IMR-90 (cell line): ENCODE results near the gene TXNDC5. TPM values are rescaled to one million over a fixed set of nuclear protein-coding genes. Genes with fewer than 3 reads are reported as not detected.

Experiments used
- ATAC-seq: fragments of 200-7000 bp; cut with Tn5 transposase; 2 replicates; pipeline ENCODE4 v1.9.1; 2020; ENCODE audit warnings: low read depth, mild to moderate bottlenecking, moderate library complexity
- BruUV-seq: library from RNA; stranded (reverse); fragments of 400-500 nt; replicated peaks from 2 replicates; lab custom pipeline; 2021; lab: Mats Ljungman, UMichigan
- CTCF ChIA-PET: fragments of 300-600 bp; formaldehyde crosslinking; extraction: SDS; loops from one replicate; lab custom pipeline; 2021; ENCODE audit warnings: antibody characterized with exemption; lab: Yijun Ruan, JAX
- POLR2A ChIA-PET: fragments of 300-600 bp; sonication (Branson Sonifier 250); formaldehyde crosslinking; loops from one replicate; lab custom pipeline; 2022; ENCODE audit warnings: antibody characterized with exemption; ENCODE audit not compliant: unreplicated experiment; lab: Charles Lee
- DNase-seq: peaks from one replicate; pipeline ENCODE4 v3.0.0; 2013
- H2AFZ ChIP-seq: replicated peaks from 2 replicates; pipeline ENCODE3; 2013; ENCODE audit warnings: low read length, mild to moderate bottlenecking; ENCODE audit not compliant: poor library complexity
- H2AK5ac ChIP-seq: 2 replicates; pipeline ENCODE4 v1.6.1; 2013; ENCODE audit warnings: low read depth, low read length, inconsistent platforms
- H2AK9ac ChIP-seq: replicated peaks from 2 replicates; pipeline ENCODE3; 2013; ENCODE audit warnings: mild to moderate bottlenecking, low read depth, low read length, moderate library complexity; ENCODE audit not compliant: poor library complexity
- H2BK120ac ChIP-seq: 2 replicates; pipeline ENCODE4 v1.6.1; 2013; ENCODE audit warnings: low read depth, low read length, inconsistent platforms
- H2BK15ac ChIP-seq: 3 replicates; pipeline ENCODE4 v1.6.1; 2013; ENCODE audit warnings: low read depth, low read length, inconsistent platforms
- H2BK20ac ChIP-seq: 2 replicates; pipeline ENCODE4 v1.6.1; 2013; ENCODE audit warnings: low read depth, mild to moderate bottlenecking, inconsistent platforms, low read length, moderate library complexity
- H2BK5ac ChIP-seq: 2 replicates; pipeline ENCODE4 v1.6.1; 2013; ENCODE audit warnings: mild to moderate bottlenecking, low read depth, low read length, inconsistent platforms; ENCODE audit not compliant: poor library complexity, severe bottlenecking
- H3K14ac ChIP-seq: replicated peaks from 2 replicates; pipeline ENCODE4 v1.6.1; 2013; ENCODE audit warnings: low read depth, low read length, inconsistent platforms
- H3K18ac ChIP-seq: 2 replicates; pipeline ENCODE4 v1.6.1; 2013; ENCODE audit warnings: low read depth, low read length, control low read depth
- H3K23ac ChIP-seq: 2 replicates; pipeline ENCODE4 v1.6.1; 2013; ENCODE audit warnings: low read depth, low read length, inconsistent platforms
- H3K27ac ChIP-seq: 2 replicates; pipeline ENCODE4 v1.5.1; 2013; ENCODE audit warnings: mild to moderate bottlenecking, control low read depth, low read length; ENCODE audit not compliant: insufficient read depth
- H3K27me3 ChIP-seq: 2 replicates; pipeline ENCODE4 v1.6.1; 2013; ENCODE audit warnings: low read length; ENCODE audit not compliant: control insufficient read depth, insufficient read depth
- H3K36me3 ChIP-seq: 2 replicates; pipeline ENCODE4 v1.6.1; 2013; ENCODE audit warnings: low read length, mixed read lengths; ENCODE audit not compliant: control insufficient read depth, insufficient read depth
- H3K4ac ChIP-seq: 2 replicates; pipeline ENCODE4 v1.6.1; 2013; ENCODE audit warnings: low read depth, low read length, inconsistent platforms
- H3K4me1 ChIP-seq: 2 replicates; pipeline ENCODE4 v1.6.1; 2013; ENCODE audit warnings: low read length, mixed read lengths; ENCODE audit not compliant: control insufficient read depth, insufficient read depth
- H3K4me2 ChIP-seq: 2 replicates; pipeline ENCODE4 v1.6.1; 2013; ENCODE audit warnings: low read depth, mild to moderate bottlenecking, control low read depth, low read length, moderate library complexity
- H3K4me3 ChIP-seq: 2 replicates; pipeline ENCODE4 v1.5.1; 2013; ENCODE audit warnings: low read depth, mild to moderate bottlenecking, control low read depth, low read length, moderate library complexity; ENCODE audit not compliant: insufficient read depth
- H3K56ac ChIP-seq: 2 replicates; pipeline ENCODE4 v1.6.1; 2013; ENCODE audit warnings: low read length, inconsistent platforms; ENCODE audit not compliant: insufficient read depth; ENCODE audit errors: extremely low read depth
- H3K79me1 ChIP-seq, 2 experiments: 2 replicates each; pipeline ENCODE4 v1.6.1; 2013; ENCODE audit warnings: low read length in 2 of 2, inconsistent platforms in 1 of 2, low read depth in 1 of 2
- H3K9ac ChIP-seq: 2 replicates; pipeline ENCODE4 v1.6.1; 2013; ENCODE audit warnings: low read depth, low read length, control low read depth
- H3K9me1 ChIP-seq: 2 replicates; pipeline ENCODE4 v1.6.1; 2013; ENCODE audit warnings: low read length, inconsistent platforms; ENCODE audit not compliant: insufficient read depth
- H3K9me3 ChIP-seq: 2 replicates; pipeline ENCODE4 v1.6.1; 2013; ENCODE audit warnings: low read length; ENCODE audit not compliant: control insufficient read depth, insufficient read depth
- H4K20me1 ChIP-seq: 2 replicates; pipeline ENCODE4 v1.6.1; 2013; ENCODE audit warnings: low read length, inconsistent platforms; ENCODE audit not compliant: insufficient read depth
- H4K5ac ChIP-seq: 2 replicates; pipeline ENCODE4 v1.6.1; 2013; ENCODE audit warnings: mild to moderate bottlenecking, low read depth, low read length, control low read depth
- H4K8ac ChIP-seq, 2 experiments: 2 replicates each; pipeline ENCODE4 v1.6.1; 2013; ENCODE audit warnings: low read depth in 2 of 2, low read length in 2 of 2, control low read depth in 1 of 2, inconsistent platforms in 1 of 2
- H4K91ac ChIP-seq: 2 replicates; pipeline ENCODE4 v1.6.1; 2013; ENCODE audit warnings: low read depth, low read length, inconsistent platforms; ENCODE audit not compliant: insufficient read depth
- BHLHE40 ChIP-seq: fragments of 150-350 bp; IDR thresholded peaks from 2 replicates; pipeline ENCODE4 v1.6.1; 2016; ENCODE audit warnings: mild to moderate bottlenecking, low read depth, low read length
- MAZ ChIP-seq: IDR thresholded peaks from 2 replicates; pipeline ENCODE4 v1.6.1; 2012; ENCODE audit warnings: low read depth, mild to moderate bottlenecking, low read length, improper control_type of control experiment, moderate library complexity, borderline replicate concordance
- WGBS, 2 experiments: methylation state at CpG; one replicate each; pipeline versions ENCODE4 v1.1.5 to v1.1.7; 2013; ENCODE audit warnings: missing lambda C conversion rate in 2 of 2; ENCODE audit not compliant: insufficient read length in 1 of 2; ENCODE audit errors: extremely low coverage in 2 of 2; 5-methylcytosine and 5-hydroxymethylcytosine counted together
- dilution Hi-C: fragments of 300-500 bp; cut with HindIII; formaldehyde crosslinking; loops from one replicate; pipeline ENCODE4 v1.14.3; 2018; ENCODE audit warnings: low sequenced_read_pairs; ENCODE audit not compliant: unreplicated experiment
- in situ Hi-C: fragments of 300-500 bp; cut with MboI; formaldehyde crosslinking; loops from 3 replicates; pipeline ENCODE4 v1.14.3; 2019; ENCODE audit warnings: low sequenced_read_pairs, inconsistent platforms, mixed read lengths
- intact Hi-C: fragments of 100-400 bp; cut with micrococcal nuclease; formaldehyde crosslinking; loops from 2 replicates; pipeline ENCODE4 v1.10.0; 2022
- polyA plus RNA-seq, 3 experiments: library from polyadenylated mRNA; depleted of rRNA; stranded (reverse); fragments of >200 nt; gene quantifications; 2 replicates each; pipeline ENCODE4 v1.2.3, GENCODE V29; 2012; ENCODE audit warnings: low replicate concordance in 1 of 3
- total RNA-seq: library from RNA; depleted of rRNA; stranded (reverse); fragments of >200 nt; gene quantifications from 2 replicates; pipeline ENCODE4 v1.2.3, GENCODE V29; 2012

Gene TXNDC5
- total and polyA plus RNA-seq, 2 of the 4 experiments (the other 2 are of a cell fraction), result 274 to 439 TPM

DNA sequence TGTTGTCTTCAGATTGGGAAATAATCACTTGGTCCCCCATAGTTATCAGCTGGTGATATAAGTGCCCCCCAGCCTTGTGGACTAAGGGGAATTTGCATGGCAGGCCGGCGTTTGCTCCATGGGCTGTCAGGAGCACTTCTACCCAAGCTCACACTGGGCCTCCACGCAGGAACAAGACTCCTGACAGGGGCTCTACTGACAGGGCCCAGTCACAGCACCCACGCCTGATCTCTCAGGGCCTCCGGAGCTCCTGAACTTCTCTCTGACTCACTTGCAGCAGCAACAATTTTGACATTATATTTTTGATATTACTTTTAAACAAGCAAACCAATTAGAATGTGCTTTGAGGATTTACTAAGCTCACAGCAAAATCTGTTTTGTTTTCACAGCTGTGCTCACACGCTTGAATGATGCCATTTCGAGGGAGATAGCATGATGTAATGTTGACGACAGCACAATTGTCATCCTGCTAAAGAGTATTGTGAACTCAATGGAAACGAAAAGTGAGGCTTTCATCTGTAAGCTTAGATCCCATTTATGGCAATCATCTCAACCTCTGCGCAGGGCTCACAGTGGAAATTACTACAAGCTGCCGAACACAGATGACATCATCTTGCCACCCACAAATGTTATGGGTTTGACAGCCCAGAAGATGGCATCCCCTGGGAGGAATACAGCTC lies 28.7 kb upstream of the TXNDC5 start:
- no peak for DNase-seq
- 68% methylated on average over 2 of the region's 11 CpGs; no CpG with 5 or more reads in 1 of the 2 experiments for WGBS, 2 experiments
- dilution Hi-C loops, result no loop called here

More for the DNA sequence above, 28.7 kb upstream of the TXNDC5 start:
- Histone ChIP-seq H3K23ac (no peak overlapping the region), H3K14ac (no peak overlapping the region), H3K4ac (no peak overlapping the region), H3K18ac (no peak overlapping the region), H2BK5ac (no peak overlapping the region), H2BK20ac (no peak overlapping the region), H3K79me1 (no peaks in the 10 kb centered on the region), H3K4me3 (no peak overlapping the region), H4K91ac (no peak overlapping the region), H2AK5ac (no peak overlapping the region), H4K20me1 (no peaks in the 10 kb centered on the region), H3K9ac (no peak overlapping the region), H4K8ac (no peak overlapping the region), H3K9me1 (no peaks in the 10 kb centered on the region), H3K27ac (no peak overlapping the region), H3K27me3 (peaks cover 7% of the 10 kb centered on the region), H3K36me3 (no peaks in the 10 kb centered on the region), H3K4me2 (no peak overlapping the region), H2BK120ac (no peak overlapping the region), H3K56ac (no peak overlapping the region), H3K4me1 (no peaks in the 10 kb centered on the region), H3K9me3 (no peaks in the 10 kb centered on the region), H2BK15ac (no peak overlapping the region), H2AFZ (no peak overlapping the region), H2AK9ac (no peak overlapping the region), H4K5ac (no peak overlapping the region)
- BruUV-seq, result no TSS peak
- TF ChIP-seq BHLHE40, result no peak
- TF ChIP-seq MAZ, result no peak
- POLR2A ChIA-PET, result no interaction called here
- CTCF ChIA-PET, result interaction anchor here (0.6 to 1.0 kb wide), 2 partner anchors 18 to 1381 kb away, joined by 3 to 8 read pairs; no protein-coding TSS in a partner anchor
- no peak for ATAC-seq
- intact Hi-C loops (no loop called here), in situ Hi-C loops (no loop called here)
